HCT116 (cell line): ENCODE results near the gene GPX4. TPM values are rescaled to one million over a fixed set of nuclear protein-coding genes. Genes with fewer than 3 reads are reported as not detected.

Source experiments
- ATAC-seq: fragments of 200-7000 bp; cut with Tn5 transposase; 2 replicates; pipeline ENCODE4 v1.9.1; 2020; ENCODE audit warnings: mild to moderate bottlenecking, moderate library complexity
- BruUV-seq: library from RNA; stranded (reverse); fragments of 400-500 nt; replicated peaks from 2 replicates; lab custom pipeline; 2021; lab: Mats Ljungman, UMichigan
- CTCF ChIA-PET: fragments of 300-600 bp; sonication (Branson Sonifier 250); formaldehyde crosslinking; loops from one replicate; lab custom pipeline; 2021; ENCODE audit warnings: antibody characterized with exemption; lab: Charles Lee
- POLR2A ChIA-PET: fragments of 300-600, 350-600 bp; sonication (Branson Sonifier 250); formaldehyde crosslinking; loops from one replicate; lab custom pipeline; 2021; ENCODE audit warnings: antibody characterized with exemption; lab: Charles Lee
- RAD21 ChIA-PET, 2 experiments: fragments of 300-600 bp; sonication (Branson Sonifier 250); formaldehyde crosslinking; loops; one replicate each; lab custom pipeline; 2023; ENCODE audit warnings: low total read pairs in 2 of 2; ENCODE audit not compliant: uncharacterized antibody in 2 of 2, unreplicated experiment in 2 of 2, low non-redundant PET in 1 of 2; lab: Charles Lee
- DNase-seq: peaks from one replicate; pipeline ENCODE4 v3.0.0-alpha.2; 2010; ENCODE audit warnings: low read depth, low spot score
- H2AFZ ChIP-seq: fragments of 200-600 bp; shearing (Covaris generic), sonication (generic); 2 replicates; pipeline ENCODE4 v1.6.1; 2017; ENCODE audit warnings: low read depth, mixed run types, mixed read lengths, antibody characterized with exemption, low read length; ENCODE audit not compliant: poor library complexity, severe bottlenecking
- H3K27ac ChIP-seq: 2 replicates; pipeline ENCODE4 v1.5.1; 2012; ENCODE audit warnings: low read depth, low read length
- H3K27me3 ChIP-seq: fragments of 200-600 bp; sonication (generic); 2 replicates; pipeline ENCODE4 v1.6.1; 2016; ENCODE audit warnings: mixed run types, low read length, mixed read lengths; ENCODE audit not compliant: insufficient read depth
- H3K36me3 ChIP-seq, 2 experiments: fragments of 200-500 bp in 1 of 2; fragments of 200-600 bp in 1 of 2; sonication (Bioruptor generic) in 1 of 2; sonication (generic) in 1 of 2; 2 replicates each; pipeline versions ENCODE4 v1.5.1 to v1.6.1; 2014 to 2016; ENCODE audit warnings: low read length in 2 of 2, inconsistent platforms in 1 of 2, mixed read lengths in 1 of 2, mixed run types in 1 of 2; ENCODE audit not compliant: insufficient read depth in 2 of 2, control insufficient read depth in 1 of 2
- H3K4me1 ChIP-seq, 2 experiments: fragments of 200-600 bp in 1 of 2; sonication (generic) in 1 of 2; 2 replicates each; pipeline versions ENCODE4 v1.5.1 to v1.6.1; 2012 to 2017; ENCODE audit warnings: low read length in 2 of 2, inconsistent platforms in 1 of 2, mild to moderate bottlenecking in 1 of 2, mixed read lengths in 1 of 2, mixed run types in 1 of 2, moderate library complexity in 1 of 2; ENCODE audit not compliant: insufficient read depth in 2 of 2, control insufficient read depth in 1 of 2
- H3K4me2 ChIP-seq: fragments of 200-600 bp; sonication (generic); 2 replicates; pipeline ENCODE4 v1.6.1; 2017; ENCODE audit warnings: mixed run types, low read length, mixed read lengths
- H3K4me3 ChIP-seq, 2 experiments: fragments of 200-600 bp in 1 of 2; sonication (generic) in 1 of 2; replicated peaks in 1 of 2; 2 replicates each; pipeline ENCODE4 v1.5.1; 2011 to 2016; ENCODE audit warnings: low read length in 2 of 2, control low read depth in 1 of 2, low read depth in 1 of 2, mild to moderate bottlenecking in 1 of 2, mixed read lengths in 1 of 2, mixed run types in 1 of 2
- H3K79me2 ChIP-seq: fragments of 200-600 bp; sonication (generic); 2 replicates; pipeline ENCODE4 v1.6.1; 2017; ENCODE audit warnings: mild to moderate bottlenecking, mixed run types, low read length, moderate library complexity, mixed read lengths; ENCODE audit not compliant: insufficient read depth
- H3K9ac ChIP-seq: fragments of 200-600 bp; sonication (generic); 2 replicates; pipeline ENCODE4 v1.6.1; 2016; ENCODE audit warnings: low read length, mixed read lengths
- H3K9me2 ChIP-seq: fragments of 200-600 bp; sonication (generic), shearing (Covaris generic); 2 replicates; pipeline ENCODE4 v1.6.1; 2017; ENCODE audit warnings: mixed run types, mild to moderate bottlenecking, moderate library complexity; ENCODE audit not compliant: insufficient read depth
- H3K9me3 ChIP-seq, 2 experiments: fragments of 200-500 bp in 1 of 2; fragments of 200-600 bp in 1 of 2; sonication (Bioruptor generic) in 1 of 2; sonication (generic) in 1 of 2; 2 replicates each; pipeline ENCODE4 v1.6.1; 2014 to 2017; ENCODE audit warnings: low read length in 2 of 2, mixed read lengths in 2 of 2, inconsistent platforms in 1 of 2, low read depth in 1 of 2, mild to moderate bottlenecking in 1 of 2, mixed run types in 1 of 2, moderate library complexity in 1 of 2; ENCODE audit not compliant: control insufficient read depth in 1 of 2, insufficient read depth in 1 of 2
- H4K20me1 ChIP-seq: fragments of 200-600 bp; sonication (generic), shearing (Covaris generic); 2 replicates; pipeline ENCODE4 v1.6.1; 2017; ENCODE audit warnings: mixed run types, mild to moderate bottlenecking, moderate library complexity; ENCODE audit not compliant: insufficient read depth
- CEBPB ChIP-seq: IDR thresholded peaks from 2 replicates; pipeline ENCODE4 v1.6.1; 2012; ENCODE audit warnings: low read depth
- EGR1 ChIP-seq: IDR thresholded peaks from 2 replicates; pipeline ENCODE4 v1.6.1; 2012; ENCODE audit warnings: low read depth
- POLR2AphosphoS5 ChIP-seq: IDR thresholded peaks from 2 replicates; pipeline ENCODE4 v1.6.1; 2011; ENCODE audit warnings: mild to moderate bottlenecking, low read depth, low read length, moderate library complexity
- RAD21 ChIP-seq: IDR thresholded peaks from 2 replicates; pipeline ENCODE4 v1.6.1; 2012; ENCODE audit warnings: low read depth, mild to moderate bottlenecking
- intact Hi-C: fragments of 100-400 bp; cut with micrococcal nuclease; formaldehyde crosslinking; loops from 2 replicates; pipeline ENCODE4 v1.10.0; 2022
- total RNA-seq: library from RNA; stranded (reverse); gene quantifications from one replicate; pipeline ENCODE4 v1.2.1, GENCODE V29; 2021; ENCODE audit not compliant: unreplicated experiment
- TF ChIP-seq, protein P1 (sequence below), 3 experiments: fragments of 200-600 bp in 1 of 3; sonication (generic) in 1 of 3; IDR thresholded peaks in 2 of 3; conservative IDR thresholded peaks in 1 of 3; 2 replicates each; pipeline ENCODE4 v1.5.1; 2012 to 2017; ENCODE audit warnings: low read depth in 2 of 3, low read length in 2 of 3, antibody characterized with exemption in 1 of 3, borderline replicate concordance in 1 of 3, control low read depth in 1 of 3, mild to moderate bottlenecking in 1 of 3, mixed read lengths in 1 of 3, mixed run types in 1 of 3, moderate library complexity in 1 of 3; ENCODE audit not compliant: insufficient read depth in 1 of 3

GPX4 gene
- total RNA-seq, 1 experiment from 2014 or later: 481 TPM

DNA sequence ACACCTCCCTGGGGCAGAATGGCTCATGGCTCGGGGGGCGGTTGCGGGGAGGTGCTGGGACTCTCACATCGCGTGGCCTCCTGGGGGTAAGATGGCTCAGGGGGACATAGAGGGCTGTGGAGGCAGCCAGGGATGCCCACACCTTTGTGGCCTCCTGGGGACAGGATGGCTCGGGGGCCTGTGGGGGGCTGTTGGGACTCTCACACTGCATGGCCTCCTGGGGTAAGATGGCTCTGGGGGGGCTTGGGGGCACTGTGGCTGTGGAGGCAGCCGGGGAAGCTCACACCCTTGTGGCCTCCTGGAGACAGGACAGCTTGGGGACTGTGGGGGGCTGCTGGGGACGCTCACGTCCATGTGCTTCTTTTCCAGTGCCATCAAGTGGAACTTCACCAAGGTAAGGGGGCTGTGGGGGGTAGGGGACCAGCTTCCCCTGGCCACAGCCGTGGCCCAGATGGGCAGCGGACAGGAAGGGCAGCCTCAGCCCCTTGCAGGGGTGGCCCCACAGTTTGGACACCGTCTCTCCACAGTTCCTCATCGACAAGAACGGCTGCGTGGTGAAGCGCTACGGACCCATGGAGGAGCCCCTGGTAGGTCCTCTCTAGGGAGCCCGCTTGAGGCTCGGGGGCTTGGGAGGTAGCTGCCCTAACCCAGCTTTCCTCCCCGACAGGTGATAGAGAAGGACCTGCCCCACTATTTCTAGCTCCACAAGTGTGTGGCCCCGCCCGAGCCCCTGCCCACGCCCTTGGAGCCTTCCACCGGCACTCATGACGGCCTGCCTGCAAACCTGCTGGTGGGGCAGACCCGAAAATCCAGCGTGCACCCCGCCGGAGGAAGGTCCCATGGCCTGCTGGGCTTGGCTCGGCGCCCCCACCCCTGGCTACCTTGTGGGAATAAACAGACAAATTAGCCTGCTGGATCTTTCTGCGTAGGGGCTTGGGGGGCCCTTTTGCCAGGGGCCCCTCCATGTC lies 2.4 kb downstream of the GPX4 start:
- Histone ChIP-seq H3K9ac (peak overlapping the region; percentile 98), H4K20me1 (no peaks in the 10 kb centered on the region), H2AFZ (no peak overlapping the region), H3K79me2 (peaks cover 24% of the 10 kb centered on the region), H3K4me1 (peaks cover 22 to 54% of the 10 kb centered on the region in 2 experiments), H3K27ac (peak overlapping the region; percentile 87), H3K9me2 (no peaks in the 10 kb centered on the region), H3K4me2 (peak overlapping the region; percentile 98), H3K9me3 (no peaks in the 10 kb centered on the region), H3K27me3 (no peaks in the 10 kb centered on the region), H3K36me3 (peaks cover 4 to 20% of the 10 kb centered on the region in 2 experiments; a peak in 3 of 4 replicates), H3K4me3 (peak overlapping the region; percentile 61 to 88; a peak in 2 of 4 replicates)
- no peak for DNase-seq
- RAD21 ChIA-PET: no interaction called here
- BruUV-seq: no TSS peak
- TF ChIP-seq POLR2AphosphoS5 (peak; percentile 11; the same call in 1 of the 2 replicates), EGR1 (no peak)
- POLR2A ChIA-PET: no interaction called here
- ATAC-seq: no peak
- intact Hi-C loops: no loop called here
- CTCF ChIA-PET: interaction anchor here (2.3 kb wide), 1 partner anchor 7 kb away, joined by 12 read pairs; no protein-coding TSS in a partner anchor

DNA sequence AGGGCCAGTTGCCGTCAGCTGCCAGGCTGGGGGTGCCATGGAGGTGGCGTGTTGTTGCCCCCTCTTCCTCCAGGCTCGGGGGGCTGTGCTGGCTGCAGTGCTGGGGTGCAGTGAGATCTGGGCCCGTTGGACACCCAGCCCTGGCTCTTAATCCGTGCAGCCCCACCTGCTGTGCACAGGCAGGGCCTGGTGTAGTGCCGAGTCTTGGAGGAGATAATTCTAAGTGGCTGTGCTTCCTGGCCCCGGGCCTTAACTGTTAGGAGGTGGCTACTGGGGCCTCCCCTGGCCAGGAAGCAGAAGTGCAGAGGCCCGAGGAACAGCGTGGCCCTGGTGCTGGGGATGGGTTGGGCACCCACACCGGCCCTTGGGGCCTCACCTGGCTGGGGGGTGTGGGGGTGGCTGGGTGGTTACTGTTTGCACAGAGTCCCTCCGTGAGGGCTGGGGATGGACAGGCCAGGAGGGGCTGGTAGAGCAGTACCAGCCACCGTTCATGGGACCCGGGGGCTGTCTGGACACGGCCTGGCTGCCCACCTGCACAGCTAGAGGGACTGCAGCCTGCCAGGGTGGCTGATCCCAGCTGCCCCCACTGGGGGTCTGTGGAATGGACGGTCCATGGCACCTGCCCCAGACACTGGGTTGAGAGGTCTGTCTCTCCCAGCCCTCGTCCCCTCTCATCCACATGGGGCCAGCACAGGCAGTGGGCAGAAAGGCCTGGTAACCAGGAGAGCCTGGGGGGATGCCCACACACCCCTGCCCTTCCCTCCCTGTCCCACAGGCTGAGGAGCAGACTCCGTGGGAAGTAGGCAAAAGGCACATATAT lies 3.3 kb downstream of the GPX4 start:
- no peak for DNase-seq
- no TSS peak for BruUV-seq
- Histone ChIP-seq H3K9me2 (no peaks in the 10 kb centered on the region), H3K27ac (peak overlapping the region; percentile 87; the same call in 1 of the 2 replicates), H3K9ac (peak overlapping the region; percentile 98; the same call in 1 of the 2 replicates), H4K20me1 (no peaks in the 10 kb centered on the region), H3K4me1 (peaks cover 13 to 47% of the 10 kb centered on the region in 2 experiments), H3K9me3 (no peaks in the 10 kb centered on the region), H3K36me3 (peaks cover 4 to 23% of the 10 kb centered on the region in 2 experiments; a peak in 3 of 4 replicates), H3K27me3 (no peaks in the 10 kb centered on the region), H2AFZ (no peak overlapping the region), H3K4me3 (no peak overlapping the region), H3K79me2 (peaks cover 24% of the 10 kb centered on the region), H3K4me2 (peak overlapping the region; percentile 98)
- TF ChIP-seq, protein P1, sequence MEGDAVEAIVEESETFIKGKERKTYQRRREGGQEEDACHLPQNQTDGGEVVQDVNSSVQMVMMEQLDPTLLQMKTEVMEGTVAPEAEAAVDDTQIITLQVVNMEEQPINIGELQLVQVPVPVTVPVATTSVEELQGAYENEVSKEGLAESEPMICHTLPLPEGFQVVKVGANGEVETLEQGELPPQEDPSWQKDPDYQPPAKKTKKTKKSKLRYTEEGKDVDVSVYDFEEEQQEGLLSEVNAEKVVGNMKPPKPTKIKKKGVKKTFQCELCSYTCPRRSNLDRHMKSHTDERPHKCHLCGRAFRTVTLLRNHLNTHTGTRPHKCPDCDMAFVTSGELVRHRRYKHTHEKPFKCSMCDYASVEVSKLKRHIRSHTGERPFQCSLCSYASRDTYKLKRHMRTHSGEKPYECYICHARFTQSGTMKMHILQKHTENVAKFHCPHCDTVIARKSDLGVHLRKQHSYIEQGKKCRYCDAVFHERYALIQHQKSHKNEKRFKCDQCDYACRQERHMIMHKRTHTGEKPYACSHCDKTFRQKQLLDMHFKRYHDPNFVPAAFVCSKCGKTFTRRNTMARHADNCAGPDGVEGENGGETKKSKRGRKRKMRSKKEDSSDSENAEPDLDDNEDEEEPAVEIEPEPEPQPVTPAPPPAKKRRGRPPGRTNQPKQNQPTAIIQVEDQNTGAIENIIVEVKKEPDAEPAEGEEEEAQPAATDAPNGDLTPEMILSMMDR (IDR thresholded peaks at IDR 0.05 in 2 of 3, conservative IDR thresholded peaks at IDR 0.05 in 1 of 3; ENCODE audit: borderline replicate concordance in 1 of 3, insufficient read depth in 1 of 3, low read depth in 2 of 3, low read length in 2 of 3): peak in 1 of 3 experiments; percentile 13; a peak in 1 of 6 replicates
- TF ChIP-seq CEBPB (no peak), RAD21 (peak; percentile 28; the same call in 1 of the 2 replicates)
- ChIA-PET POLR2A (no interaction called here), RAD21 (no interaction called here), CTCF (no interaction called here)
- intact Hi-C loops: no loop called here
- ATAC-seq: peak; percentile 8; the same call in 1 of the 2 replicates
